HepG2 (cell line): ENCODE measurements around the gene ITPR1. TPM values are rescaled to one million over a fixed set of nuclear protein-coding genes. Genes with fewer than 3 reads are reported as not detected.

Experiments used
- FOXP1 ChIP-seq, 2 experiments: fragments of 450-650 bp in 1 of 2; IDR thresholded peaks; 2 replicates each; pipeline ENCODE4 v1.6.1; 2017 to 2018; ENCODE audit warnings: antibody characterized with exemption in 1 of 2
- HMGA1 ChIP-seq: sonication (generic); formaldehyde crosslinking; conservative IDR thresholded peaks from 2 replicates; pipeline ENCODE4 v1.4.0; 2020; ENCODE audit warnings: missing genetic modification reagents
- HNRNPUL1 ChIP-seq: fragments of 200-400 bp; formaldehyde crosslinking; IDR thresholded peaks from 2 replicates; pipeline ENCODE4 v1.6.1; 2017; ENCODE audit warnings: low read depth, mild to moderate bottlenecking, low read length, moderate library complexity
- NFKBIZ ChIP-seq: IDR thresholded peaks from 2 replicates; pipeline ENCODE4 v1.6.1; 2018; ENCODE audit warnings: missing genetic modification reagents, missing compliant biosample characterization
- ZBTB1 ChIP-seq: sonication (generic); formaldehyde crosslinking; IDR thresholded peaks from 2 replicates; pipeline ENCODE4 v1.4.0; 2020; ENCODE audit warnings: missing genetic modification reagents, borderline replicate concordance
- ZNF792 ChIP-seq: IDR thresholded peaks from 2 replicates; pipeline ENCODE4 v1.6.1; 2016
- ZZZ3 ChIP-seq: sonication (generic); formaldehyde crosslinking; IDR thresholded peaks from 2 replicates; pipeline ENCODE4 v1.4.0; 2020; ENCODE audit warnings: missing genetic modification reagents, mild to moderate bottlenecking, borderline replicate concordance
- polyA plus RNA-seq, 8 experiments: library from polyadenylated mRNA; depleted of rRNA in 3 of 8; stranded (reverse) in 7 of 8; unstranded in 1 of 8; fragments of >200 nt; fragmentation: Illumina TruSeq in 4 of 8; extraction: Trizol in 4 of 8; gene quantifications; 2 replicates each; pipeline versions ENCODE4 v1.2.1 to v1.2.3, GENCODE V29; 2011 to 2016; ENCODE audit warnings: low read depth in 4 of 8, missing spikeins in 1 of 8, mixed read lengths in 1 of 8; ENCODE audit not compliant: insufficient read depth in 1 of 8
- total RNA-seq, 5 experiments: library from RNA; depleted of rRNA; stranded (reverse); fragments of >200 nt; fragmentation: Illumina TruSeq; extraction: Trizol; gene quantifications; 2 replicates each; pipeline ENCODE4 v1.2.3, GENCODE V29; 2016; ENCODE audit warnings: low read depth in 1 of 5
- TF ChIP-seq, protein P1 (sequence below): sonication (generic); formaldehyde crosslinking; IDR thresholded peaks from 2 replicates; pipeline ENCODE4 v1.4.0; 2020; ENCODE audit warnings: missing genetic modification reagents, borderline replicate concordance
- TF ChIP-seq, protein P2 (sequence below): sonication (generic); formaldehyde crosslinking; IDR thresholded peaks from 2 replicates; pipeline ENCODE4 v1.5.0; 2020; ENCODE audit warnings: mild to moderate bottlenecking, low read depth, missing genetic modification reagents, borderline replicate concordance
- TF ChIP-seq, protein P3 (sequence below): sonication (generic); formaldehyde crosslinking; IDR thresholded peaks from 2 replicates; pipeline ENCODE4 v1.8.0; 2022; ENCODE audit warnings: missing genetic modification reagents, mild to moderate bottlenecking, inconsistent platforms, borderline replicate concordance
- TF ChIP-seq, protein P4 (sequence below): sonication (generic); formaldehyde crosslinking; IDR thresholded peaks from 2 replicates; pipeline ENCODE4 v1.8.1; 2023; ENCODE audit warnings: missing genetic modification reagents, inconsistent platforms, borderline replicate concordance
- TF ChIP-seq, protein P5 (sequence below): sonication (generic); formaldehyde crosslinking; conservative IDR thresholded peaks from 2 replicates; pipeline ENCODE4 v1.8.0; 2022; ENCODE audit warnings: mild to moderate bottlenecking, moderate library complexity, missing genetic modification reagents
- TF ChIP-seq, protein P6 (sequence below): sonication (generic); formaldehyde crosslinking; IDR thresholded peaks from 2 replicates; pipeline ENCODE4 v1.4.0; 2020; ENCODE audit warnings: mild to moderate bottlenecking, low read depth, missing genetic modification reagents
- TF ChIP-seq, protein P7 (sequence below): sonication (generic); formaldehyde crosslinking; IDR thresholded peaks from 2 replicates; pipeline ENCODE4 v1.4.0; 2020; ENCODE audit warnings: missing genetic modification reagents
- TF ChIP-seq, protein P8 (sequence below): sonication (generic); formaldehyde crosslinking; IDR thresholded peaks from 2 replicates; pipeline ENCODE4 v1.5.0; 2020; ENCODE audit warnings: missing genetic modification reagents

Gene ITPR1
- total and polyA plus RNA-seq, 2 of the 13 experiments (the other 11 are each of a cell fraction or from before 2014, with no cell fraction given), result 10.0 to 11.4 TPM

DNA sequence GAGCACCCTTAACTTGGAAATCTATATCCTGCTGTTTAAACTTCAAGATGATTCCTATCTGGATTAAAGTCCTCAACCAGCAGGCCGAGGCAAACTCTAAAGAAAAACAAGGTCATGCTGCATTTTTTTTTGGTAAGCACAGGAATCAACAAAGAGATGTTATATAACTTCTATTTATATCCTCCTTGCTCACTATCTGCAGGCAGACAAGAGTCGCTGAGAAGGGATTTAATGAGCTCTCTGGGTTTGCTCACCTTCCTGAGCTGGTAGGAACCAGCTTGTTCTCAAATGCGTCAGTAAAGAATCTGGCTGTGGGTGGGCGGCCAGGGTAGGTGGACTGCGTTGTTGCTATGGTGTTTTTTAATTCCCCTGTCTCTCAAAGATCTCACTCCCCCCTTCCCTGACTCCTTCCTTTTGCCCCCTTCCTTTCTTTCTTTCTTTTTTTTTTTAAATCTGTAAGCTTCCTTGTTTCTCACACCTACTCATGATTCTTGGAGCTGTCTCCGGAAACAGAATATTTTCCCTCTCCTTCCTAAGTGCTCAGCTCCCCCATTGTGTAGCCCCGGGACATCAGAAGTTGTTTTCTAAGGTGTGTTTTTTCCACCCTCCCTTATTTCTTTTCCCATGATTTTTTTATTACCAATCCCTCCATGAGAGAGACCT is 257.3 kb downstream of the ITPR1 start (continued):
- TF ChIP-seq, protein P1, sequence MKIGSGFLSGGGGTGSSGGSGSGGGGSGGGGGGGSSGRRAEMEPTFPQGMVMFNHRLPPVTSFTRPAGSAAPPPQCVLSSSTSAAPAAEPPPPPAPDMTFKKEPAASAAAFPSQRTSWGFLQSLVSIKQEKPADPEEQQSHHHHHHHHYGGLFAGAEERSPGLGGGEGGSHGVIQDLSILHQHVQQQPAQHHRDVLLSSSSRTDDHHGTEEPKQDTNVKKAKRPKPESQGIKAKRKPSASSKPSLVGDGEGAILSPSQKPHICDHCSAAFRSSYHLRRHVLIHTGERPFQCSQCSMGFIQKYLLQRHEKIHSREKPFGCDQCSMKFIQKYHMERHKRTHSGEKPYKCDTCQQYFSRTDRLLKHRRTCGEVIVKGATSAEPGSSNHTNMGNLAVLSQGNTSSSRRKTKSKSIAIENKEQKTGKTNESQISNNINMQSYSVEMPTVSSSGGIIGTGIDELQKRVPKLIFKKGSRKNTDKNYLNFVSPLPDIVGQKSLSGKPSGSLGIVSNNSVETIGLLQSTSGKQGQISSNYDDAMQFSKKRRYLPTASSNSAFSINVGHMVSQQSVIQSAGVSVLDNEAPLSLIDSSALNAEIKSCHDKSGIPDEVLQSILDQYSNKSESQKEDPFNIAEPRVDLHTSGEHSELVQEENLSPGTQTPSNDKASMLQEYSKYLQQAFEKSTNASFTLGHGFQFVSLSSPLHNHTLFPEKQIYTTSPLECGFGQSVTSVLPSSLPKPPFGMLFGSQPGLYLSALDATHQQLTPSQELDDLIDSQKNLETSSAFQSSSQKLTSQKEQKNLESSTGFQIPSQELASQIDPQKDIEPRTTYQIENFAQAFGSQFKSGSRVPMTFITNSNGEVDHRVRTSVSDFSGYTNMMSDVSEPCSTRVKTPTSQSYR (CRISPR knock-in tag), result no peak
- TF ChIP-seq, protein P2, sequence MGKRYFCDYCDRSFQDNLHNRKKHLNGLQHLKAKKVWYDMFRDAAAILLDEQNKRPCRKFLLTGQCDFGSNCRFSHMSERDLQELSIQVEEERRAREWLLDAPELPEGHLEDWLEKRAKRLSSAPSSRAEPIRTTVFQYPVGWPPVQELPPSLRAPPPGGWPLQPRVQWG (CRISPR knock-in tag), result no peak
- TF ChIP-seq, protein P3, sequence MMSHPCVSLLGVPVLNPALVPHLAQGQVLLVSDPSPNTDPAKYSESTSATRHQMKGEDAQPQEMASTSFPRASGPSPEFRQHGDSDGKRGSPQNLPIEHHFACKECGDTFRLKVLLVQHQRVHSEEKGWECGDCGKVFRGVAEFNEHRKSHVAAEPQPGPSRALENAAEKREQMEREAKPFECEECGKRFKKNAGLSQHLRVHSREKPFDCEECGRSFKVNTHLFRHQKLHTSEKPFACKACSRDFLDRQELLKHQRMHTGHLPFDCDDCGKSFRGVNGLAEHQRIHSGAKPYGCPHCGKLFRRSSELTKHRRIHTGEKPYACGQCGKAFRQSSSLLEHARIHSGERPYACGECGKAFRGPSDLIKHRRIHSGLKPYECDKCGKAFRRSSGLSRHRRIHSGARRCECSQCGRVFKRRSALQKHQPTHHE (CRISPR knock-in tag), result no peak
- TF ChIP-seq, protein P4, sequence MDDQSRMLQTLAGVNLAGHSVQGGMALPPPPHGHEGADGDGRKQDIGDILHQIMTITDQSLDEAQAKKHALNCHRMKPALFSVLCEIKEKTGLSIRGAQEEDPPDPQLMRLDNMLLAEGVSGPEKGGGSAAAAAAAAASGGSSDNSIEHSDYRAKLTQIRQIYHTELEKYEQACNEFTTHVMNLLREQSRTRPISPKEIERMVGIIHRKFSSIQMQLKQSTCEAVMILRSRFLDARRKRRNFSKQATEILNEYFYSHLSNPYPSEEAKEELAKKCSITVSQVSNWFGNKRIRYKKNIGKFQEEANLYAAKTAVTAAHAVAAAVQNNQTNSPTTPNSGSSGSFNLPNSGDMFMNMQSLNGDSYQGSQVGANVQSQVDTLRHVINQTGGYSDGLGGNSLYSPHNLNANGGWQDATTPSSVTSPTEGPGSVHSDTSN (CRISPR knock-in tag), result no peak
- TF ChIP-seq HNRNPUL1, result no peak
- TF ChIP-seq ZZZ3 (CRISPR knock-in tag), result no peak
- no peak for TF ChIP-seq HMGA1 (CRISPR knock-in tag)
- TF ChIP-seq FOXP1 (IDR thresholded peaks at IDR 0.05), result no peak
- TF ChIP-seq FOXP1 (CRISPR knock-in tag; IDR thresholded peaks at IDR 0.05), result 0 out of 2 replicates have a peak, but pooled peaks have one; percentile 67
- TF ChIP-seq, protein P5, sequence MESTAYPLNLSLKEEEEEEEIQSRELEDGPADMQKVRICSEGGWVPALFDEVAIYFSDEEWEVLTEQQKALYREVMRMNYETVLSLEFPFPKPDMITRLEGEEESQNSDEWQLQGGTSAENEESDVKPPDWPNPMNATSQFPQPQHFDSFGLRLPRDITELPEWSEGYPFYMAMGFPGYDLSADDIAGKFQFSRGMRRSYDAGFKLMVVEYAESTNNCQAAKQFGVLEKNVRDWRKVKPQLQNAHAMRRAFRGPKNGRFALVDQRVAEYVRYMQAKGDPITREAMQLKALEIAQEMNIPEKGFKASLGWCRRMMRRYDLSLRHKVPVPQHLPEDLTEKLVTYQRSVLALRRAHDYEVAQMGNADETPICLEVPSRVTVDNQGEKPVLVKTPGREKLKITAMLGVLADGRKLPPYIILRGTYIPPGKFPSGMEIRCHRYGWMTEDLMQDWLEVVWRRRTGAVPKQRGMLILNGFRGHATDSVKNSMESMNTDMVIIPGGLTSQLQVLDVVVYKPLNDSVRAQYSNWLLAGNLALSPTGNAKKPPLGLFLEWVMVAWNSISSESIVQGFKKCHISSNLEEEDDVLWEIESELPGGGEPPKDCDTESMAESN, result no peak
- TF ChIP-seq, protein P6, sequence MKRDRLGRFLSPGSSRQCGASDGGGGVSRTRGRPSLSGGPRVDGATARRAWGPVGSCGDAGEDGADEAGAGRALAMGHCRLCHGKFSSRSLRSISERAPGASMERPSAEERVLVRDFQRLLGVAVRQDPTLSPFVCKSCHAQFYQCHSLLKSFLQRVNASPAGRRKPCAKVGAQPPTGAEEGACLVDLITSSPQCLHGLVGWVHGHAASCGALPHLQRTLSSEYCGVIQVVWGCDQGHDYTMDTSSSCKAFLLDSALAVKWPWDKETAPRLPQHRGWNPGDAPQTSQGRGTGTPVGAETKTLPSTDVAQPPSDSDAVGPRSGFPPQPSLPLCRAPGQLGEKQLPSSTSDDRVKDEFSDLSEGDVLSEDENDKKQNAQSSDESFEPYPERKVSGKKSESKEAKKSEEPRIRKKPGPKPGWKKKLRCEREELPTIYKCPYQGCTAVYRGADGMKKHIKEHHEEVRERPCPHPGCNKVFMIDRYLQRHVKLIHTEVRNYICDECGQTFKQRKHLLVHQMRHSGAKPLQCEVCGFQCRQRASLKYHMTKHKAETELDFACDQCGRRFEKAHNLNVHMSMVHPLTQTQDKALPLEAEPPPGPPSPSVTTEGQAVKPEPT, result no peak
- TF ChIP-seq, protein P7, sequence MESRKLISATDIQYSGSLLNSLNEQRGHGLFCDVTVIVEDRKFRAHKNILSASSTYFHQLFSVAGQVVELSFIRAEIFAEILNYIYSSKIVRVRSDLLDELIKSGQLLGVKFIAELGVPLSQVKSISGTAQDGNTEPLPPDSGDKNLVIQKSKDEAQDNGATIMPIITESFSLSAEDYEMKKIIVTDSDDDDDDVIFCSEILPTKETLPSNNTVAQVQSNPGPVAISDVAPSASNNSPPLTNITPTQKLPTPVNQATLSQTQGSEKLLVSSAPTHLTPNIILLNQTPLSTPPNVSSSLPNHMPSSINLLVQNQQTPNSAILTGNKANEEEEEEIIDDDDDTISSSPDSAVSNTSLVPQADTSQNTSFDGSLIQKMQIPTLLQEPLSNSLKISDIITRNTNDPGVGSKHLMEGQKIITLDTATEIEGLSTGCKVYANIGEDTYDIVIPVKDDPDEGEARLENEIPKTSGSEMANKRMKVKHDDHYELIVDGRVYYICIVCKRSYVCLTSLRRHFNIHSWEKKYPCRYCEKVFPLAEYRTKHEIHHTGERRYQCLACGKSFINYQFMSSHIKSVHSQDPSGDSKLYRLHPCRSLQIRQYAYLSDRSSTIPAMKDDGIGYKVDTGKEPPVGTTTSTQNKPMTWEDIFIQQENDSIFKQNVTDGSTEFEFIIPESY, result no peak
- TF ChIP-seq NFKBIZ (CRISPR knock-in tag), result no peak
- TF ChIP-seq ZBTB1 (CRISPR knock-in tag), result no peak
- TF ChIP-seq, protein P8, sequence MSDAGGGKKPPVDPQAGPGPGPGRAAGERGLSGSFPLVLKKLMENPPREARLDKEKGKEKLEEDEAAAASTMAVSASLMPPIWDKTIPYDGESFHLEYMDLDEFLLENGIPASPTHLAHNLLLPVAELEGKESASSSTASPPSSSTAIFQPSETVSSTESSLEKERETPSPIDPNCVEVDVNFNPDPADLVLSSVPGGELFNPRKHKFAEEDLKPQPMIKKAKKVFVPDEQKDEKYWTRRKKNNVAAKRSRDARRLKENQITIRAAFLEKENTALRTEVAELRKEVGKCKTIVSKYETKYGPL (CRISPR knock-in tag), result 0 out of 2 replicates have a peak, but pooled peaks have one; percentile 52
- TF ChIP-seq ZNF792 (CRISPR knock-in tag), result no peak
